Head of caudate nucleus (tissue), 42 donors: ENCODE results near the gene NSD1.
A peak's percentile ranks its signal among the peaks of the same experiment; 100 is the strongest.

Source experiments
- DNase-seq, 42 donors: peaks; one replicate each; pipeline versions ENCODE4 v3.0.0 to v3.0.0-alpha.2; 2020 to 2021; ENCODE audit warnings: mixed read lengths in 7 of 42
- intact Hi-C: fragments of 100-400 bp; cut with DNase I; formaldehyde crosslinking; loops from one replicate; pipeline ENCODE4 v1.15.0; 2022

Gene NSD1

GRCh38 chr5:177309351-177310191 lies 176.0 kb downstream of the NSD1 start:
- DNase-seq: peak in 36 of 42 donors; percentile 39 to 80 (median 62)
- intact Hi-C loops: no loop called here

GRCh38 chr5:177310332-177310731 lies 176.8 kb downstream of the NSD1 start:
- DNase-seq: peak in 1 of 42 donors; percentile 42
- intact Hi-C loops: no loop called here

GRCh38 chr5:177310757-177311391 lies 177.3 kb downstream of the NSD1 start:
- peak in 2 of 42 donors; percentile 13 to 36 for DNase-seq
- intact Hi-C loops: no loop called here

DNA sequence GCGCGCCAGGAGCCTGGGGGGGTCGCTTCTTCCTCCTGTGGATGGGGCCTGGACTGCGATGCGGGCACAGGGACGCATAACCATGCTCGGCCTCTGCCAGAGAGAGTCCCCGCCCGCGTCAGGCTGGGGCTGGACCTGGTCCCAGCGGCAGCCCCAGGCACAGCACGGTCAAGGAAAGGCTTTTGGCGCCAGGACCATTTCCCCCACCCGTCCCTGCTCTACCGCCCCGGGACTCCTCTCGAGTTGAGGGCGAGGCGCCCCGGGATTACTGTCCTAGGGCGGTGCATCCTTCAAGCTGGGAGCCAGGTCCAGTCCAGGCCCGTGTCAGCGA lies 177.8 kb downstream of the NSD1 start:
- no peak for DNase-seq
- intact Hi-C loops: no loop called here

- DNase-seq: peak; percentile 89 to 98 (median 96)
- intact Hi-C loops: no loop called here
These were observed 178.4 kb downstream of the NSD1 start, which contains the start of gene MXD3 for GRCh38 chr5:177311723-177312648. Gene MXD3, minus strand, starts transcription at chr5:177311898. Its CDS starts 68 bp downstream, at chr5:177311830.

GRCh38 chr5:177312649-177313181 lies 179.1 kb downstream of the NSD1 start:
- intact Hi-C loops: no loop called here

GRCh38 chr5:177313561-177314259 lies 180.1 kb downstream of the NSD1 start:
- intact Hi-C loops: no loop called here
- DNase-seq: no peak

More at GRCh38 chr5:177312649-177313181, 179.1 kb downstream of the NSD1 start:
- DNase-seq: peak in 1 of 42 donors; percentile 18

- no peak for DNase-seq
- intact Hi-C loops: no loop called here
These were observed 181.1 kb downstream of the NSD1 start for GRCh38 chr5:177314376-177315342.

GRCh38 chr5:177315411-177315810 lies 181.8 kb downstream of the NSD1 start:
- intact Hi-C loops: no loop called here

DNA sequence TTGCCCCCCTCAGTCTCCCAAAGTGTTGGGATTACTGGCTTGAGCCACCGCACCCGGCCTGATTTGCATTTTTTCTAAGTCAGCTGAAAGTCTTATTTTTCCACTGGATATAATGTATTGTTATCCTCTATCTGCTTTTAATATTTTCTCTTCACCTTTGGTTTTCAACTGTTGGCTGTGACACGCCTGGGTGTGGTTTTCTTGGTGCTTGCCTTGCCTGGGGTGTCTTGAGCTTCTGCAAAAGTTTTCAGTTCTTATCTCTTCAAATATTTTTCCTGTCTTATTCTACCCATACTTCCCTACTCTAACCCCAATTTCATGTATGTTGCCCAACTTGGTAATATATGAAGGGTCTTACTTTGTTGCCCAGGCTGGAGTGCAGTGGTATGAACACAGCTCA lies 182.4 kb downstream of the NSD1 start:
- no peak for DNase-seq
- intact Hi-C loops: no loop called here

More at GRCh38 chr5:177315411-177315810, 181.8 kb downstream of the NSD1 start:
- DNase-seq: no peak

DNA sequence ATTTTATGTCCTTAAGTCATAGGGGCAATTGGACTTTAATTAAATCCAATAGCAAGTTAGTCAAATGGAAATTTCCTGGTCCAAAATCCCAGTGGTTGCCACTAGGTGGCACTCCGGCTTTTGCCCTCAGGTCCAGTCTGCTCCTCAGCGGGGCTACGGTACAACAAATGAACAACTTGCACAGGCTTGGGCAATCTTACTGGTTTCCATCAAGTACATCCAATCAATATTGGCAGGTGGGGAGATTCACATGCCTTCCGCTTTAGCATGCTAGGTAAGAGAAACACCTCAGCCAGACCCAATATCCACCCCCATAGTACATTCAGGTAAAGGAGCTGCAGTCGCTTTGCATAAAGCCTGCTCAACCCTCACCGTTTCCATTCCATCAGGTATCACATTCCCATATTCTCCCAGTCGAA lies 184.4 kb downstream of the NSD1 start:
- DNase-seq: peak; percentile 51 to 92 (median 81)
- intact Hi-C loops: no loop called here

DNA sequence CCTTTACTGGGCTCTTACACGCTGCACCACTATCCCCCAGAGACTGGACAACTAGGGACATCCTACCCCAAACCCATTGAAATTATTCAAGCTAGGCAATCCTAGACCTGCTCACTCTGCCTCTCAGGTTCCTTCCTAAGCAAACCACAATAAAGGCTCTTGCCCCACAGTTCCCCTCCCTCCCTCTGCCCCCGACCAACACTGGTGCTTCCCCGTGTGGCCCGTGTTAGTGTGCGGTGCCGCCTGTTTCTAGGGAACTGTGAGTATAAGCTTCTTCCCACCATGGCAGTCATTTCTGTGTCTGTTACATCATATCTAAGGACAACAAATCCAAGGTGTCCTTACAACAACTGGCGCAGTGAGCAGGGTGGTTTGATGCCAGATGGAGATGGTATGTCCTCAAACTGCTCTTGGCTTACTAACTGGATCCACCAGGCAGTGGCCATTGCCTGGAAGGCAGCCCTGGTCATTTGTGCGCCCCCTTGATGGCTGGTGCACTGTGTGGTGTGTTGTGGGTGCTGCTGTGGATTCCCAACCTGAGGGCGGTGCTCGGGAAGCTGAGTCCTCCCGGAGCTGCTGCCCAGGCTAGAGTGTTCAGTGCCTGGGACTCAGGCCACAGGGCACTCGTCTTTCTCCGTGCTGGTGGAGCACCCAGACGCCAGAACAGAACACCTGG lies 186.5 kb downstream of the NSD1 start:
- no peak for DNase-seq
- intact Hi-C loops: no loop called here

DNA sequence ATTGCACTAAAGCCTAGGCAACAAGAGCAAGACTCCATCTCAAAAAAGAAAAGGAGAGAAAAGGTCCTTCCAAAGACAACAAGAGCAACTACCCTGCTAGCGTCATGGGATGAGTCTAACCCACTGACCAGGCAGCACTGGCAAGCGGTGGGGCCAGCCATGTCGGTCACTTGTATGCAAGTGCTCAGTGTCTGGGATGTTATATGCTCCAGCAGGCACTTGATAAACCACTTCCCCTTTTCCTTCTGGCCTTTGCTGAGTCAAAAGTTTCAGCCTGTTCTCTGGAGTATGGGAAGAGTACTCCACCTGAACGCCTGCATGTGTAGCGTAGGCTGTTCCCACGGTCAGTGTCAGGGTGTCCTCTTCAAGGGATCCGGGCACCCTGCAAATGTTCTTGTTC lies 187.3 kb downstream of the NSD1 start:
- DNase-seq: peak in 6 of 42 donors; percentile 12 to 41 (median 33)
- intact Hi-C loops: no loop called here

- intact Hi-C loops: no loop called here
- no peak for DNase-seq
These were observed 192.4 kb downstream of the NSD1 start for GRCh38 chr5:177325868-177326381.

DNA sequence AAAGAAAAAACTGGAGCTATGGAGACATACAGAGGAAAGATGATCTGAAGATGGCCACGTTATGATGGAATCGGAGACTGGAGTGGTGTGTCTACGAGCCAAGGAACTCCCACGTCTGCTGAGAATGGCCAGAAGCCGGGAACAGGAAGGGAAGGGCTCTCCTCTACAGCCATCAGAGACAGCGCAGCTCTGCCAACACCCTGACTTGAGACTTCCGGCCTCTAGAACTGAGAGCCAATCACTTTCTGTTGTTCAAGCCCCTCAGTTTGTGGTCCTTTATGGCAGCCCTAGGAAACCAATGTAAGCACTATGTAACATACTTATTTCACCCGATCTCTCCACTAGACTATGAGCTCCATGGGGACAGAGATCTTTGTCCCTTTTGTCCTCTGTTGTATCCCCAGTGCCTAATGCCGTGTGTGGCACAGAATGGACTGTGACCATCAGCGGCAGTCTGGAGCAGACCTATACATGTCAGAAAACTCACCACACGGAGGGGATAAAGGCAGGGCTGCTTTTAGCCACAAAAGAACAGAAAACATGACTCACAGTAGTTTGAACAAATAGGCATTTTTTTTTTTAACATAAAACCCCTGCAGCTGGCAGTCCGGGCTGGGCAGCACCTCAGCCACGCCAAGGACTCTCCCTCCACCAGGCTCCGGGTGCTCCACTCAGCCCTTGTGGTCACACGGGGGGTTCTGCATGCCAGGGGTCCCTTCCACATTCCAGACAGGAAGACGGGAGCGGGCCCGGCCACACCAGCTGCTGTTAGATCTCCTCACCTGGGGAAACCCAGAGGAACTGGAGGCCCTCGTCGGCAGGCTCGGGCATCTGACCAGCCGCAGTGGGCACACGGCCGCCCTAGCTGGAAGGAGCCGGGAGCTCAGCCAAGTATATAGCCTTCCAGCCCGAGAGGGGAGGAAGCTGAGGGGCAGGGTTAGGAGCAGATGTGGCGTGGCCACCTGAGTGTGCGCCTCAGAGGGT lies 194.3 kb downstream of the NSD1 start:
- intact Hi-C loops: no loop called here
- DNase-seq: no peak
